Testis (tissue), 3 donors: ENCODE results near the gene VWA5B1. TPM values are rescaled to one million over a fixed set of nuclear protein-coding genes. Genes with fewer than 3 reads are reported as not detected.

Experiments
- DNase-seq: peaks from one replicate; pipeline ENCODE4 v3.0.0-alpha.2; 2019
- H3K27ac ChIP-seq, 2 donors: fragments of 200-600 bp; sonication (generic); one replicate each; pipeline ENCODE4 v1.5.1; 2019
- H3K27me3 ChIP-seq: fragments of 200-600 bp; sonication (generic); one replicate; pipeline ENCODE4 v1.5.1; 2019
- H3K36me3 ChIP-seq: fragments of 200-600 bp; sonication (generic); one replicate; pipeline ENCODE4 v1.5.1; 2017; ENCODE audit warnings: low read depth; ENCODE audit errors: missing control alignments
- H3K4me1 ChIP-seq: fragments of 200-600 bp; sonication (generic); one replicate; pipeline ENCODE4 v1.5.1; 2019
- H3K4me3 ChIP-seq, 2 donors: fragments of 200-600 bp; sonication (generic); one replicate each; pipeline ENCODE4 v1.5.1; 2017 to 2019
- H3K9me3 ChIP-seq: fragments of 200-600 bp; sonication (generic); one replicate; pipeline ENCODE4 v1.5.1; 2017
- POLR2A ChIP-seq: fragments of 450-650 bp; IDR thresholded peaks from one replicate; pipeline ENCODE4 v1.6.1; 2017; ENCODE audit warnings: antibody characterized with exemption, mild to moderate bottlenecking, moderate library complexity
- WGBS, 2 donors: methylation state at CpG; one replicate each; pipeline ENCODE4 v1.1.5; 2018; 5-methylcytosine and 5-hydroxymethylcytosine counted together
- intact Hi-C: fragments of 100-400 bp; cut with DNase I; formaldehyde crosslinking; loops from one replicate; pipeline ENCODE4 v1.15.1; 2023; ENCODE audit warnings: low total_unique reads
- polyA plus RNA-seq: library from polyadenylated mRNA; stranded (reverse); fragments of 350-450 nt; fragmentation: Illumina TruSeq; extraction: RNeasy Lipid Tissue Mini Kit (QIAGEN cat#74804); gene quantifications from one replicate; pipeline ENCODE4 v1.2.3, GENCODE V29; 2014; ENCODE audit warnings: low read depth, low replicate concordance; ENCODE audit not compliant: insufficient read depth
- total RNA-seq, 2 donors: library from RNA; depleted of rRNA; stranded (reverse); fragments of >200 nt; gene quantifications; one replicate each; pipeline ENCODE4 v1.2.3, GENCODE V29; 2016
- TF ChIP-seq, protein P1 (sequence below), 3 experiments: fragments of 450-650 bp in 2 of 3; fragments of 200-600 bp in 1 of 3; sonication (generic) in 1 of 3; IDR thresholded peaks; one replicate each; pipeline ENCODE4 v1.5.1; 2016 to 2019; ENCODE audit warnings: antibody characterized with exemption in 3 of 3, mild to moderate bottlenecking in 2 of 3, moderate library complexity in 1 of 3

Gene VWA5B1
- total and polyA plus RNA-seq, 3 donors from 2014 or later: 13.1 to 23.0 (median 16.2) TPM

GRCh38 chr1:20275319-20275925 is 15.3 kb upstream of the VWA5B1 start:
- intact Hi-C loops: no loop called here
- DNase-seq: no peak
- 41 to 45% methylated on average over 6 of the region's 7 CpGs for WGBS, 2 donors

DNA sequence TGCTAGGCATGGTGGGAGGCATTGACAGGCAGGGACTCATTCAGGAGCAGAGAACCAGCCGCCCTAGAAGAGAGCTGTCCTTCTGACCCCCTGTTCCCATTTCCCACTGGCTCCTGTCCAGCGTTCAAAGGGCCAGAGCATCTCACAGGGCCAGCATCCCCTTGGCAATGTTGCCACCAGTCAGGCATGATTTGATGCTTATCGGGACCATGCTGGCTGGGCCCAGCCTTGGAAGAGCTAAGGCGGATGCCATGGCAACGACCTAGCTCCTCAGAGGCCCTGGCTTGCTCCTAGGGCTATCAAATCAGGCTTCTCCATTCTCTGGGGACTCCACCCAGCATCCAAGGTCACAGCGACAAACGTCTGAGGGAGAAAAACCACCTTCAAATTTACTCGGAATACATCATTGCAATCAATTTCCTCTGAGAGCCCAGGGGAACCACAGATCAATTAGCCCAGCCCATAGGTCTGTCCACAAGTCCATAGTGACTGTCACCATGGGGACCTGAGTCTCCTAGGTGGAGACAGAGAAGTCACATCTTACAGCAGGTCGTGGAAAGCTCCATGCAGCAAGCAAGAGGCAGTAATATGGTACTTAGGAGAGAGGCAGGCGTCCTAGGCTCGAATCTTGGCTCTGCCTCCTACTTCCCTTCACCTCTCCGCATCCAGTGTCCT is 14.1 kb upstream of the VWA5B1 start:
- intact Hi-C loops: no loop called here
- TF ChIP-seq POLR2A: no peak
- TF ChIP-seq, protein P1, sequence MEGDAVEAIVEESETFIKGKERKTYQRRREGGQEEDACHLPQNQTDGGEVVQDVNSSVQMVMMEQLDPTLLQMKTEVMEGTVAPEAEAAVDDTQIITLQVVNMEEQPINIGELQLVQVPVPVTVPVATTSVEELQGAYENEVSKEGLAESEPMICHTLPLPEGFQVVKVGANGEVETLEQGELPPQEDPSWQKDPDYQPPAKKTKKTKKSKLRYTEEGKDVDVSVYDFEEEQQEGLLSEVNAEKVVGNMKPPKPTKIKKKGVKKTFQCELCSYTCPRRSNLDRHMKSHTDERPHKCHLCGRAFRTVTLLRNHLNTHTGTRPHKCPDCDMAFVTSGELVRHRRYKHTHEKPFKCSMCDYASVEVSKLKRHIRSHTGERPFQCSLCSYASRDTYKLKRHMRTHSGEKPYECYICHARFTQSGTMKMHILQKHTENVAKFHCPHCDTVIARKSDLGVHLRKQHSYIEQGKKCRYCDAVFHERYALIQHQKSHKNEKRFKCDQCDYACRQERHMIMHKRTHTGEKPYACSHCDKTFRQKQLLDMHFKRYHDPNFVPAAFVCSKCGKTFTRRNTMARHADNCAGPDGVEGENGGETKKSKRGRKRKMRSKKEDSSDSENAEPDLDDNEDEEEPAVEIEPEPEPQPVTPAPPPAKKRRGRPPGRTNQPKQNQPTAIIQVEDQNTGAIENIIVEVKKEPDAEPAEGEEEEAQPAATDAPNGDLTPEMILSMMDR (IDR thresholded peaks at IDR 0.05): no peak
- H3K4me3 ChIP-seq: no peak overlapping the region
- H3K36me3 ChIP-seq: no peaks in the 10 kb centered on the region
- DNase-seq: no peak
- no peaks in the 10 kb centered on the region for H3K9me3 ChIP-seq
- no peaks in the 10 kb centered on the region for H3K4me1 ChIP-seq
- no peak overlapping the region for H3K27ac ChIP-seq
- no peaks in the 10 kb centered on the region for H3K27me3 ChIP-seq
- 82 to 86% methylated on average over 12 of the region's 12 CpGs for WGBS, 2 donors

More at GRCh38 chr1:20275319-20275925, 15.3 kb upstream of the VWA5B1 start:
- no peaks in the 10 kb centered on the region for H3K36me3 ChIP-seq
- no peak overlapping the region for H3K27ac ChIP-seq
- TF ChIP-seq, protein P1 (IDR thresholded peaks at IDR 0.05): no peak
- no peak for TF ChIP-seq POLR2A
- no peaks in the 10 kb centered on the region for H3K9me3 ChIP-seq
- no peaks in the 10 kb centered on the region for H3K27me3 ChIP-seq
- no peak overlapping the region for H3K4me3 ChIP-seq
- no peaks in the 10 kb centered on the region for H3K4me1 ChIP-seq

DNA sequence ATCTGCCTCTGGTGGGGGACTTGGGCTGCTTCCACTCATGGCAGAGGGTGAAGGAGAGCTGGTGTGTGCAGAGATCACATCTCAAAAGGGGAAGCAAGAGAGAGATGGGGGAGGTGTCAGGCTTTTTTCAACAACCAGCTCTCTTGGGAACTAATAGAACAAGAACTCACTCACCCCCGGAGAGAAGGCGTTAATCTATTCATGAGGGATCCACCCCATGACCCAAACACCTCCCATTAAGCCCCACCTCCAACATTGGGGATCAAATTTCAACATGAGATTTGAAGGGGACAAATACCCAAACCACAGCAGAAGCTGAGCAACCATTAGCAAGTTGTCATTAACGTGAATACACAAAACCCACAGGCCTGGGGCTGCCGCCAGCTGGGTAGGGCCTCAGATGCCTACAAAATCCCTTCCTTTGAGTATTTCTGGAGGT is 12.0 kb upstream of the VWA5B1 start:
- Histone ChIP-seq H3K27ac (no peak overlapping the region), H3K4me1 (no peaks in the 10 kb centered on the region), H3K9me3 (no peaks in the 10 kb centered on the region), H3K4me3 (no peak overlapping the region), H3K27me3 (no peaks in the 10 kb centered on the region), H3K36me3 (no peaks in the 10 kb centered on the region)
- no peak for DNase-seq
- TF ChIP-seq, protein P1 (IDR thresholded peaks at IDR 0.05): no peak
- TF ChIP-seq POLR2A: no peak
- 64 to 78% methylated on average over 4 of the region's 4 CpGs for WGBS, 2 donors
- intact Hi-C loops: no loop called here

DNA sequence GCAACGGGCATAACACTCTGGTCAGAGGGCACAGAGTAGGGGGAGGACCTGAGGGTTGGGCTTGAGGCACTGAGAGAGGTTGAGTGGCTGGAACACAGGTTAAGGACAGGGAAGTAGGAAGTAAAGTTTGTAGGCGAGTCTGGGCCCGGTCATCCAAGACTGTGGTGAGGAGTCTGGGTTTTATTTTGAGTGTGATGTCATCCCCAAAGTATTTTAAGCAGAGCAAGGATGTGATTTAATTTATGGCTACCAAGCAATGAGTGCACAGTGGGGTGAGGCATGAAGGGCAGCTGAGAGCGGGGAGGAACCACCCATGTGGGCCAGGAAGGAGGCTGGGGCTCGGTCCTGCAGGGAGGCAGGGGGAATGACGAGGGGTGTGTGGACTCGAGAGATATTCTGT is 11.2 kb upstream of the VWA5B1 start:
- Histone ChIP-seq H3K36me3 (no peaks in the 10 kb centered on the region), H3K27me3 (no peaks in the 10 kb centered on the region), H3K4me1 (no peaks in the 10 kb centered on the region), H3K9me3 (no peaks in the 10 kb centered on the region), H3K4me3 (no peak overlapping the region), H3K27ac (no peak overlapping the region)
- no peak for DNase-seq
- intact Hi-C loops: no loop called here
- WGBS, 2 donors: 79% methylated on average over 7 of the region's 7 CpGs
- TF ChIP-seq POLR2A: no peak

DNA sequence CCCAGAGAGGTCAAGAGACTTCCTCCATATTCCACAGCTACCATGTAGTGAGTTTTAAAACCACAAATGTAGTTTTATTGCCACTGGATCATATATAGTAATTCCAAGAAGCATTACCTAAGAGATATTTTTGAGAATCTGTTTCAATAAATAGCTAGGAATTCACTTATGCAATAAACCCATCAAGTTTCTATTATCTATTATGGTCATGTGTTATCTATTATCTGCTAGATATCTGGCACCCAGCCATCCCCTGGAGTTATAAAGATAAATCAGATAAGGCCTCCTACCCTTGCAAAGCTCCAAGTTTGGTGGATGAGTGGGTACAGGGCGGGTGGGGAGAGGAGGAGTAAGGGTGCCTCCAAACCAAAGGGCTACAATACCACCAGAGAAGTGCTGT is 10.3 kb upstream of the VWA5B1 start:
- H3K36me3 ChIP-seq: no peaks in the 10 kb centered on the region
- no peak overlapping the region for H3K4me3 ChIP-seq
- intact Hi-C loops: no loop called here
- no peak for TF ChIP-seq POLR2A
- TF ChIP-seq, protein P1 (IDR thresholded peaks at IDR 0.05): no peak
- no peaks in the 10 kb centered on the region for H3K4me1 ChIP-seq
- DNase-seq: no peak
- no peaks in the 10 kb centered on the region for H3K9me3 ChIP-seq
- WGBS, 2 donors: 92 to 94% methylated on average over 1 of the region's 1 CpG
- H3K27me3 ChIP-seq: no peaks in the 10 kb centered on the region
- no peak overlapping the region for H3K27ac ChIP-seq
